ENCODE data around the gene HOXA2. TPM values are rescaled to one million over a fixed set of nuclear protein-coding genes. Genes with fewer than 3 reads are reported as not detected.

Gene HOXA2
- total and polyA plus RNA-seq, 2 of the 13 experiments (the other 11 are each of a cell fraction or from before 2014, with no cell fraction given) = 0.22 to 0.29 TPM

DNA sequence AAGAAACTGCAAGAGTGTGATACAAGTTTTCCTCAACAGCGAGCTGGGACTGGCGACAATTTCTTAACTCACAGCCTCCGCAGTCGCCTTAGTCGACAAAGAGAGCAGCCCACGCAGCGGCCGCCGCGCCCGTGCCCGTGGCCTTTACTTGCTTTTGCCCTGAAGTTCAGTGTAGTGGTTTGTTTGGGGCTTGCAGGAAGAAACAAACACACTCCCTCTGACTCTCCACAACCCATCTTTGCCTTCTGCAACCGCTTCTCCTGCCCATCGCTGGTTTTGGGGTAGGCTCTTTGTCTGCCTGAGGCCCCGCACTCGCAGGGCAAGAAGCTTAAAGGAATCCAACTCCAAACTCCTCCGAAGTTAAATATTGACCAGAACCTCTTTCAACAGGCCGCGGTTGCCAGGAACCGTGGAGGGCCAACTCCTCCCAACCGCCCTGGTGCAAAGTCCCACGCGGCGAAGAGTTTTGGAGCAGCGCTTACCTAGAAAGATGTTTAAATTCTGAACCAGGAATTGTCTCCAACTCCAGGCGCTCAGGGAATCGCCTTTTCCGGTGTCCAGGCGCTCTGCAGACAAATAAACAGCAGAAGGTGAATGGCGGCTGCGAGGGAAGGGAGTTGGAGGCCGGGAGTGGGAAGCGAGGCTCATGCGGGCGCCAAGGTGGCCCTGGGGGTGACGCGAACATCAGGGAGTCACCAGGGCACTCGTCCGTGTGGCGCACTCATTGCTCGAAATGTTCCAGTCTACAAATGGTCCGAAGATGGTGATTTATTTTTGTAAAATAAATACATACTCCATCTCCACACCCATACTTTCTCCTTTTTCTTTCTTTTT lies 19.8 kb upstream of the HOXA2 start (continued):
- TF ChIP-seq, protein P1, sequence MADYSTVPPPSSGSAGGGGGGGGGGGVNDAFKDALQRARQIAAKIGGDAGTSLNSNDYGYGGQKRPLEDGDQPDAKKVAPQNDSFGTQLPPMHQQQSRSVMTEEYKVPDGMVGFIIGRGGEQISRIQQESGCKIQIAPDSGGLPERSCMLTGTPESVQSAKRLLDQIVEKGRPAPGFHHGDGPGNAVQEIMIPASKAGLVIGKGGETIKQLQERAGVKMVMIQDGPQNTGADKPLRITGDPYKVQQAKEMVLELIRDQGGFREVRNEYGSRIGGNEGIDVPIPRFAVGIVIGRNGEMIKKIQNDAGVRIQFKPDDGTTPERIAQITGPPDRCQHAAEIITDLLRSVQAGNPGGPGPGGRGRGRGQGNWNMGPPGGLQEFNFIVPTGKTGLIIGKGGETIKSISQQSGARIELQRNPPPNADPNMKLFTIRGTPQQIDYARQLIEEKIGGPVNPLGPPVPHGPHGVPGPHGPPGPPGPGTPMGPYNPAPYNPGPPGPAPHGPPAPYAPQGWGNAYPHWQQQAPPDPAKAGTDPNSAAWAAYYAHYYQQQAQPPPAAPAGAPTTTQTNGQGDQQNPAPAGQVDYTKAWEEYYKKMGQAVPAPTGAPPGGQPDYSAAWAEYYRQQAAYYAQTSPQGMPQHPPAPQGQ (CRISPR knock-in tag; IDR thresholded peaks at IDR 0.05; ENCODE audit: borderline replicate concordance) = no peak
- TF ChIP-seq, protein P2, sequence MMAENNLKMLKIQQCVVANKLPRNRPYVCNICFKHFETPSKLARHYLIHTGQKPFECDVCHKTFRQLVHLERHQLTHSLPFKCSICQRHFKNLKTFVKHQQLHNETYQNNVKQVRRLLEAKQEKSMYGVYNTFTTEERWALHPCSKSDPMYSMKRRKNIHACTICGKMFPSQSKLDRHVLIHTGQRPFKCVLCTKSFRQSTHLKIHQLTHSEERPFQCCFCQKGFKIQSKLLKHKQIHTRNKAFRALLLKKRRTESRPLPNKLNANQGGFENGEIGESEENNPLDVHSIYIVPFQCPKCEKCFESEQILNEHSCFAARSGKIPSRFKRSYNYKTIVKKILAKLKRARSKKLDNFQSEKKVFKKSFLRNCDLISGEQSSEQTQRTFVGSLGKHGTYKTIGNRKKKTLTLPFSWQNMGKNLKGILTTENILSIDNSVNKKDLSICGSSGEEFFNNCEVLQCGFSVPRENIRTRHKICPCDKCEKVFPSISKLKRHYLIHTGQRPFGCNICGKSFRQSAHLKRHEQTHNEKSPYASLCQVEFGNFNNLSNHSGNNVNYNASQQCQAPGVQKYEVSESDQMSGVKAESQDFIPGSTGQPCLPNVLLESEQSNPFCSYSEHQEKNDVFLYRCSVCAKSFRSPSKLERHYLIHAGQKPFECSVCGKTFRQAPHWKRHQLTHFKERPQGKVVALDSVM (CRISPR knock-in tag; IDR thresholded peaks at IDR 0.05) = 0 out of 2 replicates have a peak, but pooled peaks have one; percentile 14
- TF ChIP-seq DNMT3B (CRISPR knock-in tag; conservative IDR thresholded peaks at IDR 0.05) (0 out of 2 replicates have a peak, but pooled peaks have one; percentile 51), ZBTB21 (CRISPR knock-in tag; IDR thresholded peaks at IDR 0.05) (peak; percentile 11; the same call in 1 of the 2 replicates), HNRNPUL1 (IDR thresholded peaks at IDR 0.05; ENCODE audit: low read depth, low read length) (peak; percentile 72), ZNF556 (CRISPR knock-in tag; IDR thresholded peaks at IDR 0.05; ENCODE audit: borderline replicate concordance) (peak; percentile 70; the same call in 1 of the 2 replicates), ZNF232 (CRISPR knock-in tag; IDR thresholded peaks at IDR 0.05; ENCODE audit: borderline replicate concordance) (no peak), SOX6 (IDR thresholded peaks at IDR 0.05) (no peak), SOX6 (CRISPR knock-in tag; IDR thresholded peaks at IDR 0.05) (peak; percentile 85), ZSCAN29 (CRISPR knock-in tag; conservative IDR thresholded peaks at IDR 0.05) (no peak; the same call in 1 of the 2 replicates), ZNF230 (CRISPR knock-in tag; IDR thresholded peaks at IDR 0.05) (peak; percentile 72; the same call in 1 of the 2 replicates), HNRNPK (IDR thresholded peaks at IDR 0.05; ENCODE audit: low read depth, low read length, poor library complexity, severe bottlenecking) (no peak), REPIN1 (CRISPR knock-in tag; IDR thresholded peaks at IDR 0.05; ENCODE audit: borderline replicate concordance, low read depth) (peak; percentile 67; the same call in 1 of the 2 replicates), JUNB (CRISPR knock-in tag; IDR thresholded peaks at IDR 0.05; ENCODE audit: borderline replicate concordance) (no peak; the same call in 1 of the 2 replicates), FOXP1 (IDR thresholded peaks at IDR 0.05) (no peak), FOXP1 (CRISPR knock-in tag; IDR thresholded peaks at IDR 0.05) (no peak; the same call in none of the 2 replicates)
- TF ChIP-seq, protein P3, sequence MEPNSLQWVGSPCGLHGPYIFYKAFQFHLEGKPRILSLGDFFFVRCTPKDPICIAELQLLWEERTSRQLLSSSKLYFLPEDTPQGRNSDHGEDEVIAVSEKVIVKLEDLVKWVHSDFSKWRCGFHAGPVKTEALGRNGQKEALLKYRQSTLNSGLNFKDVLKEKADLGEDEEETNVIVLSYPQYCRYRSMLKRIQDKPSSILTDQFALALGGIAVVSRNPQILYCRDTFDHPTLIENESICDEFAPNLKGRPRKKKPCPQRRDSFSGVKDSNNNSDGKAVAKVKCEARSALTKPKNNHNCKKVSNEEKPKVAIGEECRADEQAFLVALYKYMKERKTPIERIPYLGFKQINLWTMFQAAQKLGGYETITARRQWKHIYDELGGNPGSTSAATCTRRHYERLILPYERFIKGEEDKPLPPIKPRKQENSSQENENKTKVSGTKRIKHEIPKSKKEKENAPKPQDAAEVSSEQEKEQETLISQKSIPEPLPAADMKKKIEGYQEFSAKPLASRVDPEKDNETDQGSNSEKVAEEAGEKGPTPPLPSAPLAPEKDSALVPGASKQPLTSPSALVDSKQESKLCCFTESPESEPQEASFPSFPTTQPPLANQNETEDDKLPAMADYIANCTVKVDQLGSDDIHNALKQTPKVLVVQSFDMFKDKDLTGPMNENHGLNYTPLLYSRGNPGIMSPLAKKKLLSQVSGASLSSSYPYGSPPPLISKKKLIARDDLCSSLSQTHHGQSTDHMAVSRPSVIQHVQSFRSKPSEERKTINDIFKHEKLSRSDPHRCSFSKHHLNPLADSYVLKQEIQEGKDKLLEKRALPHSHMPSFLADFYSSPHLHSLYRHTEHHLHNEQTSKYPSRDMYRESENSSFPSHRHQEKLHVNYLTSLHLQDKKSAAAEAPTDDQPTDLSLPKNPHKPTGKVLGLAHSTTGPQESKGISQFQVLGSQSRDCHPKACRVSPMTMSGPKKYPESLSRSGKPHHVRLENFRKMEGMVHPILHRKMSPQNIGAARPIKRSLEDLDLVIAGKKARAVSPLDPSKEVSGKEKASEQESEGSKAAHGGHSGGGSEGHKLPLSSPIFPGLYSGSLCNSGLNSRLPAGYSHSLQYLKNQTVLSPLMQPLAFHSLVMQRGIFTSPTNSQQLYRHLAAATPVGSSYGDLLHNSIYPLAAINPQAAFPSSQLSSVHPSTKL (CRISPR knock-in tag; IDR thresholded peaks at IDR 0.05) = peak; percentile 81
- TF ChIP-seq, protein P4, sequence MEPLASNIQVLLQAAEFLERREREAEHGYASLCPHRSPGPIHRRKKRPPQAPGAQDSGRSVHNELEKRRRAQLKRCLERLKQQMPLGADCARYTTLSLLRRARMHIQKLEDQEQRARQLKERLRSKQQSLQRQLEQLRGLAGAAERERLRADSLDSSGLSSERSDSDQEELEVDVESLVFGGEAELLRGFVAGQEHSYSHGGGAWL (CRISPR knock-in tag; IDR thresholded peaks at IDR 0.05) = no peak
- TF ChIP-seq, protein P5, sequence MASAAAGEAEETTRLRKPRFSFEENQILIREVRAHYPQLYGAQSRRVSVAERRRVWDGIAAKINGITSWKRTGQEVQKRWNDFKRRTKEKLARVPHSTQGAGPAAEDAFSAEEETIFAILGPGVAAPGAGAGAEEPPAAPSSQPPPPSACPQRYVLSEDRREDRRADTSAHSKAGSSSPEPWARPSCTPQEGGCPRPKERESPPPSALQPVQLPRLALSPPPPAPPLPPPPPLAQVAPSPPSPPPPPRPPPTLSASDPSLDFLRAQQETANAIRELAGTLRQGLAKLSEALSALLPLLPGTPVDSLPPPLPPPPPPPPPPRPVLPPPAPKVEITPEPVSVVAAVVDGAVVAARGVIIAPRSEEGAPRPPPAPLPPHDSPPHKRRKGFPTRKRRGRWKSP (CRISPR knock-in tag; IDR thresholded peaks at IDR 0.05) = peak; percentile 88; the same call in 1 of the 2 replicates

All from HepG2 (cell line).